Calu3 (cell line): Measurements from ENCODE around the gene ATXN2L. TPM values are rescaled to one million over a fixed set of nuclear protein-coding genes. Genes with fewer than 3 reads are reported as not detected.
"Not testable (repeated sequence)": the region's sequence is repeated elsewhere in the genome, so short reads cannot be mapped to it uniquely, and the experiment has no call there.

Experiments used
- BruUV-seq: library from RNA; stranded (reverse); fragments of 400-500 nt; replicated peaks from 2 replicates; lab custom pipeline; 2021; lab: Mats Ljungman, UMichigan
- CTCF ChIA-PET: fragments of 300-600 bp; sonication (Branson Sonifier 250); formaldehyde crosslinking; loops from one replicate; lab custom pipeline; 2022; ENCODE audit warnings: antibody characterized with exemption; lab: Charles Lee
- DNase-seq: peaks from one replicate; pipeline ENCODE4 v3.0.0; 2022
- H3K27ac Mint-ChIP-seq: one replicate; pipeline ENCODE4 v1.8.0; 2022; ENCODE audit warnings: mixed read lengths; ENCODE audit not compliant: unreplicated experiment
- H3K27me3 Mint-ChIP-seq: one replicate; pipeline ENCODE4 v1.8.0; 2022; ENCODE audit warnings: mixed read lengths; ENCODE audit not compliant: unreplicated experiment
- H3K36me3 Mint-ChIP-seq: one replicate; pipeline ENCODE4 v1.8.0; 2022; ENCODE audit warnings: mild to moderate bottlenecking, moderate library complexity, mixed read lengths; ENCODE audit not compliant: insufficient read depth, unreplicated experiment
- H3K4me1 Mint-ChIP-seq: one replicate; pipeline ENCODE4 v1.8.0; 2022; ENCODE audit warnings: mild to moderate bottlenecking, low read depth, mixed read lengths; ENCODE audit not compliant: unreplicated experiment
- H3K4me3 Mint-ChIP-seq: one replicate; pipeline ENCODE4 v1.8.0; 2022; ENCODE audit warnings: mild to moderate bottlenecking, low read depth, moderate library complexity, mixed read lengths; ENCODE audit not compliant: unreplicated experiment
- H3K9me3 Mint-ChIP-seq: one replicate; pipeline ENCODE4 v1.8.0; 2022; ENCODE audit warnings: low read depth, mixed read lengths; ENCODE audit not compliant: unreplicated experiment
- intact Hi-C: fragments of 100-400 bp; cut with micrococcal nuclease; formaldehyde crosslinking; loops from one replicate; pipeline ENCODE4 v1.10.0; 2022; ENCODE audit not compliant: unreplicated experiment
- total RNA-seq: library from RNA; stranded (reverse); gene quantifications from 2 replicates; pipeline ENCODE4 v1.2.3, GENCODE V29; 2022
- TF ChIP-seq, protein P1 (sequence below): fragments of 200-600 bp; IDR thresholded peaks from one replicate; pipeline ENCODE4 v1.8.0; 2022; ENCODE audit warnings: antibody characterized with exemption; ENCODE audit not compliant: unreplicated experiment

The ATXN2L gene
- total RNA-seq, 1 experiment from 2014 or later = 276 TPM

DNA sequence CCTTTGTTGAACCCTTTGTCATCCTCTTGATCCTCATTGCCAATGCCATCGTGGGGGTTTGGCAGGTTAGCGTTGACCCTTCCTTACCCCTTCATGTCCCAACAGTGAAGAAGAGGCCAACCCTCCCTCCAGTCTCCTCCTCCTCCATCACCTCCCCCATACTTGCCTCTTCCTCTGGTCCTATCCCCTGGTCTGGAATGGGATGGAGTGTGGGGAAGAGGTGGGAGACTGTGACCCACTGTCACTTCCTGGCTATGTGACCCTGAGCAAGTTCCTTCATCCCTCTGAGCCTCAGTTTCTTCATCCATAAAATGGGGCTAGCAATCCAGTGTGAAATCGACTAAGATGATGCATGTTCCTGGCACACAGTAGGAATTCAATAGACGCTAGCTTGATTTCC is 58.2 kb downstream of the ATXN2L start:
- H3K4me3 Mint-ChIP-seq = peak overlapping the region; percentile 88

DNA sequence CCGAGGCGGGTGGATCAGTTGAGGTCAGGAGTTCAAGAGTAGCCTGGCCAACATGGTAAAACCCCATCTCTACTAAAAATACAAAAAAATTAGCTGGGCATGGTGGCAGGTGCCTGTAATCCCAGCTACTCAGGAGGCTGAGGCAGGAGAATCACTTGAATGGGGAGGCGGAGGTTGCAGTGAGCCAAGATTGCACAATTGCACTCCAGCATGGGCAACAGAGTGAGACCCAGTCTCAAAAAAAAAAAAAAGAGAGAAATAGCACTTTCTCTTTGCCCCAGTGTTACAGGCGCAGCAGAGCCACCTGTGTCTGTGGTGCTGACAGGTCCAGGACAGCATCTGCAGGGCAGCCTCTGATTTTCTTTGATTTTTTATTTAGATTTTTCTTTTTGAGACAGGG is 58.8 kb downstream of the ATXN2L start:
- Mint-ChIP-seq H3K4me3 (peak overlapping the region; percentile 88), H3K4me1 (peaks cover 13% of the 10 kb centered on the region), H3K36me3 (peaks cover 50% of the 10 kb centered on the region)
- intact Hi-C loops, H3K27ac Mint-ChIP-seq, H3K27me3 Mint-ChIP-seq, DNase-seq, H3K9me3 Mint-ChIP-seq, BruUV-seq: not testable (repeated sequence)
- CTCF ChIA-PET = interaction anchor here (0.7 kb wide), 1 partner anchor 47 kb away, joined by 3 read pairs; no protein-coding TSS in a partner anchor

More for the DNA sequence above, 58.2 kb downstream of the ATXN2L start:
- Mint-ChIP-seq H3K36me3 (peaks cover 56% of the 10 kb centered on the region), H3K9me3 (no peaks in the 10 kb centered on the region), H3K27ac (peak overlapping the region; percentile 68), H3K27me3 (no peaks in the 10 kb centered on the region), H3K4me1 (peaks cover 13% of the 10 kb centered on the region)
- TF ChIP-seq, protein P1, sequence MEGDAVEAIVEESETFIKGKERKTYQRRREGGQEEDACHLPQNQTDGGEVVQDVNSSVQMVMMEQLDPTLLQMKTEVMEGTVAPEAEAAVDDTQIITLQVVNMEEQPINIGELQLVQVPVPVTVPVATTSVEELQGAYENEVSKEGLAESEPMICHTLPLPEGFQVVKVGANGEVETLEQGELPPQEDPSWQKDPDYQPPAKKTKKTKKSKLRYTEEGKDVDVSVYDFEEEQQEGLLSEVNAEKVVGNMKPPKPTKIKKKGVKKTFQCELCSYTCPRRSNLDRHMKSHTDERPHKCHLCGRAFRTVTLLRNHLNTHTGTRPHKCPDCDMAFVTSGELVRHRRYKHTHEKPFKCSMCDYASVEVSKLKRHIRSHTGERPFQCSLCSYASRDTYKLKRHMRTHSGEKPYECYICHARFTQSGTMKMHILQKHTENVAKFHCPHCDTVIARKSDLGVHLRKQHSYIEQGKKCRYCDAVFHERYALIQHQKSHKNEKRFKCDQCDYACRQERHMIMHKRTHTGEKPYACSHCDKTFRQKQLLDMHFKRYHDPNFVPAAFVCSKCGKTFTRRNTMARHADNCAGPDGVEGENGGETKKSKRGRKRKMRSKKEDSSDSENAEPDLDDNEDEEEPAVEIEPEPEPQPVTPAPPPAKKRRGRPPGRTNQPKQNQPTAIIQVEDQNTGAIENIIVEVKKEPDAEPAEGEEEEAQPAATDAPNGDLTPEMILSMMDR = no peak
- CTCF ChIA-PET = interaction anchor here (0.7 kb wide), 1 partner anchor 46 kb away, joined by 3 read pairs; no protein-coding TSS in a partner anchor
- no TSS peak for BruUV-seq
- intact Hi-C loops = no loop called here
- DNase-seq = no peak

DNA sequence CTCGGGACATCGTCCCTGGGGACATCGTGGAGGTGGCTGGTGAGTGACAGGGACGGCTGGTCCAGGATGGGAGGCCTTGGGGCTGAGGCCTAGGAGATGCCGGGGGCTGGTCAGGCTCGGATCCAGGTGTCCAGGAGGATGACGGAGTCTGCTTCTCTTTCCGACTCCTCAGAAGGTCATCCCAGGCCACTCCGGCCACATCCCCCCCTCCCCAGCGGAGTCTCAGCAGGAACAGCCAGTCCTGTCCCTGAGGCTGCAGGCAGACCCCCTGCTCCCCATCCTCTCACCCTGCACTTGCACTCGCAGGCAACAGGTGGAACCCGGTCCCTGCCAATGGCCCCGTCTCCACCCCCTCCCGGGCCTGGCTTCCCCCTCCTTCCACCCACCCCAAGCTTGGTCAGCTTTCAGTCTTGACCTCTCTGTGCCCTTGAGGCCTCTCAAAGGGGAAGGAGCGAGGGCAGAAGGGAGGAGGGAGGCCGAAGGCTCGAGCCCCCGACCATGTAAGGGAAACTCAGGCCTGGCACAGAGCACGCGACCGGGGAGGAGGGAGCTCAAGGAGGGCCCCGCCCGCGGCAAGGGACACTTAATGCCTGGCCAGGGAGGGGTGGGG is 59.9 kb downstream of the ATXN2L start:
- Mint-ChIP-seq H3K36me3 (peaks cover 42% of the 10 kb centered on the region), H3K27ac (no peak overlapping the region), H3K4me1 (peaks cover 13% of the 10 kb centered on the region), H3K9me3 (no peaks in the 10 kb centered on the region), H3K4me3 (no peak overlapping the region), H3K27me3 (no peaks in the 10 kb centered on the region)
- no peak for DNase-seq
- CTCF ChIA-PET = no interaction called here
- TF ChIP-seq, protein P1 = no peak
- intact Hi-C loops = no loop called here
- no TSS peak for BruUV-seq

DNA sequence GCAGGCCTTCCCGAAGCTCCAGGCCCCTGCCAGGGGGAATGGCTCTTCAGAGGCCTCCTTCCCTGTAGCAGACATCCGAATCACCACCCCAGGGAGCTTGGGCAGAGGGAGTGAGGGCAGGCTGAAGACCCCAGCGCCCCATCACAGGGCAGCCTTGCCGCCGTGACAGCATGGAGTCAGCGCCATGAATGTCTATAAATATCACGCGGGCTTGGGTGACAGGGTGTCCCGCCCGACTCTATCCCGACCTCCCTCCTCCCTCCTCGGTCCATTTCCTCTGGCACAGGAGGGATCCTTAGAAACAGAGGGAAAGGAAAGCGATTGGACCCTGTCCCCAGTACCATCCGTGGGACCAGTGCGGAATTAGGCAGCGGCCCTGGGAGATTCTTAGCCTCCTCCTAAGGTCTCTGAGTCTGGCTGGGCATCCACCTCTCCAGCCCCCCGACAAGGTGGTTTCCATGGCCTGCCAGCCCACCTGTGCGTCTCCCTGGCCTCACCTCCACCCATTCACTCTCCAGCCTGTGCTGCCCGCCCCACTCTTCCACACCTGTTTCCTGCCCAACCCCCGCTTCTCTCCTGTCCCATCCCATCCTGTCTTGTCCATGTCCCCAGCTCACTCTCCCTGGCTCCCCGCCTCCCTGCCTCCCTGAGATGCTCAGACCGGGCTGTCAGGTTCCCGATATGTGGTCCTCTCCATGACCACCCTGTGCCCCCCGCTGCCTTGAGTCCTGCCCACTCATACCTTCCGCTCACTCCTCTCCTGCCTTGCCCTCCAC is 60.6 kb downstream of the ATXN2L start:
- Mint-ChIP-seq H3K27ac (no peak overlapping the region), H3K9me3 (no peaks in the 10 kb centered on the region), H3K4me1 (peaks cover 11% of the 10 kb centered on the region), H3K27me3 (no peaks in the 10 kb centered on the region), H3K36me3 (peaks cover 37% of the 10 kb centered on the region), H3K4me3 (no peak overlapping the region)
- intact Hi-C loops = no loop called here
- no peak for DNase-seq
- TF ChIP-seq, protein P1 = no peak
- no TSS peak for BruUV-seq
- CTCF ChIA-PET = no interaction called here
